Duodenal mucosa (tissue), 2 donors: ENCODE measurements around the gene MSMB.

Source experiments
- H3K27ac ChIP-seq: one replicate; pipeline ENCODE4 v1.7.0; 2013; ENCODE audit warnings: low read depth, low read length
- H3K27me3 ChIP-seq, 2 donors: one replicate each; pipeline ENCODE4 v1.7.0; 2013; ENCODE audit warnings: low read length in 2 of 2, control low read depth in 1 of 2; ENCODE audit not compliant: insufficient read depth in 2 of 2, control insufficient read depth in 1 of 2
- H3K36me3 ChIP-seq, 2 donors: one replicate each; pipeline ENCODE4 v1.7.0; 2013; ENCODE audit warnings: low read length in 2 of 2, control low read depth in 1 of 2; ENCODE audit not compliant: insufficient read depth in 2 of 2, control insufficient read depth in 1 of 2
- H3K4me1 ChIP-seq, 2 donors: one replicate each; pipeline ENCODE4 v1.7.0; 2013; ENCODE audit warnings: low read length in 2 of 2, control low read depth in 1 of 2; ENCODE audit not compliant: insufficient read depth in 2 of 2, control insufficient read depth in 1 of 2
- H3K4me3 ChIP-seq, 2 donors: one replicate each; pipeline ENCODE4 v1.7.0; 2013; ENCODE audit warnings: low read length in 2 of 2, low read depth in 1 of 2
- H3K9ac ChIP-seq, 2 donors: one replicate each; pipeline ENCODE4 v1.7.0; 2013; ENCODE audit warnings: low read length in 2 of 2, low read depth in 1 of 2
- H3K9me3 ChIP-seq, 2 donors: one replicate each; pipeline ENCODE4 v1.7.0; 2013; ENCODE audit warnings: low read length in 2 of 2, control low read depth in 1 of 2; ENCODE audit not compliant: control insufficient read depth in 1 of 2

Gene MSMB

GRCh38 chr10:46033602-46034011 is 12.5 kb downstream of the MSMB start:
- Histone ChIP-seq H3K9ac (no peak overlapping the region), H3K27ac (no peak overlapping the region), H3K27me3 (no peaks in the 10 kb centered on the region)

GRCh38 chr10:46031648-46032532 is 14.2 kb downstream of the MSMB start:
- no peaks in the 10 kb centered on the region for H3K36me3 ChIP-seq
- no peaks in the 10 kb centered on the region for H3K27me3 ChIP-seq
- no peak overlapping the region for H3K27ac ChIP-seq
- H3K4me3 ChIP-seq: no peak overlapping the region
- no peaks in the 10 kb centered on the region for H3K9me3 ChIP-seq
- no peak overlapping the region for H3K9ac ChIP-seq
- peaks cover 12 to 31% of the 10 kb centered on the region in 2 donors for H3K4me1 ChIP-seq

More at GRCh38 chr10:46033602-46034011, 12.5 kb downstream of the MSMB start:
- Histone ChIP-seq H3K4me1 (peaks cover 0 to 16% of the 10 kb centered on the region in 2 donors), H3K36me3 (no peaks in the 10 kb centered on the region), H3K9me3 (no peaks in the 10 kb centered on the region), H3K4me3 (no peak overlapping the region)

GRCh38 chr10:46030091-46030937 is 15.8 kb downstream of the MSMB start, which contains the start of gene NCOA4:
Gene NCOA4, minus strand, starts transcription at chr10:46030623. Its CDS starts 13,943 bp downstream, at chr10:46016680.
- H3K4me1 ChIP-seq: peaks cover 27 to 46% of the 10 kb centered on the region in 2 donors
- H3K9ac ChIP-seq: peak within 1 kb of the TSS; percentile 97 to 99
- peak within 1 kb of the TSS; percentile 92 to 97 for H3K4me3 ChIP-seq
- H3K27me3 ChIP-seq: no peaks in the 10 kb centered on the region
- peaks cover 0 to 3% of the 10 kb centered on the region in 2 donors for H3K36me3 ChIP-seq
- no peaks in the 10 kb centered on the region for H3K9me3 ChIP-seq
- peak within 1 kb of the TSS; percentile 90 for H3K27ac ChIP-seq

DNA sequence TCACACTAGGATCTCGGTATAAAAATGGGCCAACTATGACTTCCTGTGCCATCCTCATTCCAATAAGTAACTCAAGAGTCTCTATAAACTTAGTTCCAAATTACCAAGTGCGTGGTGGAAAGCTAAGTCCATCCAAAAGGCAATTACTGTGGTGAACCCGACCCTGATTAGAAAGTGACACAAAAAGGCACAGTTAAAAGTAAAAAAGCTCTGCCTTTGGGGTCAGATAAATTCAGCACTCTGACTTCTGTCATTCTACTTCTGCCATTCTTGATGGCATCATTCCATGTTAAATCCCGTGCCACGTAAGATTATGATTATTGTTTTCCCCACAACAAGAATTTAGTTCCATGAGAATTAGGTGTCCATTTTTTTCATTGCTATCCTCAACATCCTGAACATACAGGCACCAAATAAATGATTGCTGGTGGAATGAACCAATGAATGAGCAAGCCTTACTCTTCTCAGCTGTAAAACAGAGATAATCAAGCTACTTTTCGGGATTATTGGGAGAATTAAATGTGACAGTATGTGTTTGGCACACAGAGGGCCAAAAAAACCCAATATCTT is 16.5 kb downstream of the MSMB start:
- Histone ChIP-seq H3K4me3 (peak overlapping the region; percentile 92 to 97), H3K9ac (peak overlapping the region; percentile 97 to 99), H3K36me3 (peaks cover 0 to 3% of the 10 kb centered on the region in 2 donors), H3K4me1 (peaks cover 35 to 53% of the 10 kb centered on the region in 2 donors), H3K27me3 (no peaks in the 10 kb centered on the region), H3K9me3 (no peaks in the 10 kb centered on the region), H3K27ac (peak overlapping the region; percentile 90)

GRCh38 chr10:46028584-46029460 is 17.2 kb downstream of the MSMB start:
- Histone ChIP-seq H3K4me1 (peaks cover 42 to 56% of the 10 kb centered on the region in 2 donors), H3K27me3 (no peaks in the 10 kb centered on the region), H3K9me3 (no peaks in the 10 kb centered on the region), H3K36me3 (peaks cover 0 to 3% of the 10 kb centered on the region in 2 donors), H3K27ac (peak overlapping the region; percentile 90), H3K9ac (peak overlapping the region; percentile 97 to 99), H3K4me3 (peak overlapping the region; percentile 92 to 97)

GRCh38 chr10:46026106-46026505 is 20.0 kb downstream of the MSMB start:
- Histone ChIP-seq H3K36me3 (peaks cover 0 to 7% of the 10 kb centered on the region in 2 donors), H3K27me3 (no peaks in the 10 kb centered on the region), H3K4me1 (peaks cover 51 to 74% of the 10 kb centered on the region in 2 donors), H3K4me3 (peak overlapping the region in 1 of 2 donors; percentile 43), H3K27ac (no peak overlapping the region), H3K9me3 (no peaks in the 10 kb centered on the region), H3K9ac (peak overlapping the region; percentile 14 to 29)

DNA sequence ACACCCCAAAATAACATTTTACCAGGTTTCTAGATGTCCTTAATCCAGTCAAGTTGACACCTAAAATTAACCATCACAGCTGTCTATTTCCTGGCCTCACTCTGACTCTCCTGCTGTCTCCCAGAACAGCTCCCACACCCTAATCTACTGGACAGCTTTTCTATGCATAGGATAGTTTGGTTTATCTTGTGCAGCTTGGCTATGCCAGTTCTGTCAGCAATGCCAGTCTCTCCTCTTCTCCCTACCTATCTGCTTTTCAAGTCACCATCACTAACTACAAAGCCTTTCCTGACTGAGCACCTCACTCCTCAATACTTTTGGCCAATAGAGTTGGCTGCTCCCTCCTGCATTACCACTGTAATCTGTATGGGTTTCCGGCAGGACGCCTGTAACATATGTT is 20.7 kb downstream of the MSMB start:
- H3K9ac ChIP-seq: no peak overlapping the region

DNA sequence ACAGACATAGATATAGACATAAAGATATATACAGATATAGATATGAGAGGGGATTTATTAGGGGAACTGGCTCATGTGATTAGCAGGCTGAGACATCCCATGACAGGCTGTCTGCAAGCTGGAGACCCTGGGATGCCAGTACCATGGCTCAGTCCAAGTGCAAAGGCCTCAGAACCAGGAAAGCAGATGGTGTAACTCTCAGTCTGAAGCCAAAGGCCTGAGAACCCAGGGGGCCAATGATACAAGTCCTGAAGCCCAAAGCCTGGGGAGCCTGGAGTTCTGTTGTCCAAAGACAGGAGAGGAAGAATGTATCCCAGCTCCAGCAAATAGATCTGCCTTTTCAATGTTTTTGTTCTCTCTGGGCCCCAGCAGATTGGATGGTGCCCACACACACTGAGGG is 21.1 kb downstream of the MSMB start:
- Histone ChIP-seq H3K9me3 (no peaks in the 10 kb centered on the region), H3K27ac (no peak overlapping the region), H3K27me3 (no peaks in the 10 kb centered on the region), H3K4me1 (peaks cover 62 to 81% of the 10 kb centered on the region in 2 donors), H3K4me3 (peak overlapping the region in 1 of 2 donors; percentile 43), H3K36me3 (peaks cover 0 to 7% of the 10 kb centered on the region in 2 donors), H3K9ac (no peak overlapping the region)

More for the DNA sequence above, 20.7 kb downstream of the MSMB start:
- no peaks in the 10 kb centered on the region for H3K9me3 ChIP-seq
- peaks cover 57 to 77% of the 10 kb centered on the region in 2 donors for H3K4me1 ChIP-seq
- no peaks in the 10 kb centered on the region for H3K27me3 ChIP-seq
- peaks cover 0 to 7% of the 10 kb centered on the region in 2 donors for H3K36me3 ChIP-seq
- H3K4me3 ChIP-seq: peak overlapping the region in 1 of 2 donors; percentile 43
- no peak overlapping the region for H3K27ac ChIP-seq
